IMR-90 (cell line): ENCODE measurements around the gene FBXL13.

ENCODE experiments used
- RFX5 ChIP-seq: IDR thresholded peaks from 2 replicates; pipeline ENCODE4 v1.8.0; 2012; ENCODE audit warnings: low read depth, mild to moderate bottlenecking, low read length, moderate library complexity
- SMC3 ChIP-seq: fragments of 150-350 bp; IDR thresholded peaks from 2 replicates; pipeline ENCODE4 v1.6.1; 2016; ENCODE audit warnings: low read depth, mild to moderate bottlenecking, antibody characterized with exemption, low read length, moderate library complexity
- TF ChIP-seq, protein P1 (sequence below): conservative IDR thresholded peaks from 2 replicates; pipeline ENCODE4 v1.5.1; 2012; ENCODE audit warnings: mild to moderate bottlenecking, low read depth, low read length, improper control_type of control experiment
- TF ChIP-seq, protein P2 (sequence below): fragments of 150-350 bp; IDR thresholded peaks from 2 replicates; pipeline ENCODE4 v1.6.1; 2017; ENCODE audit warnings: mild to moderate bottlenecking, antibody characterized with exemption, low read length, low read depth

DNA sequence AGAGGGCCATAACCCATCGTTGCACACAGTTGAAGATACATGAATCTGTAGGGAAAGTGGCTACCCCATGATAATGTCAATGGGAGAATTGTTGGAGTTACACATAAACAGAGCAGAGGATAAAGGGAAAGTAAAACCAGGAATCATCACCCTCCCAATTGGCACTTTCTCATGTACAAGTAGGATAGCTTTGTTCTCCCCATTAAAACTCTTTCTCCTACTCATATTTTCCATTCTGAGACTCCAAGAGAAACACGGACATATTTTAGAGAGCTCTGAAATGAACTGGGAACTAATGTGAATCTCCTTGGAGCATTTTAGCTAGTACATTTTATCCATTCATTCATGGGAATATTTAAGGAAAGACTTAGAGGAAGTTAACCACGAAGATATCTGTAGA lies 179.0 kb downstream of the FBXL13 start:
- TF ChIP-seq, protein P1, sequence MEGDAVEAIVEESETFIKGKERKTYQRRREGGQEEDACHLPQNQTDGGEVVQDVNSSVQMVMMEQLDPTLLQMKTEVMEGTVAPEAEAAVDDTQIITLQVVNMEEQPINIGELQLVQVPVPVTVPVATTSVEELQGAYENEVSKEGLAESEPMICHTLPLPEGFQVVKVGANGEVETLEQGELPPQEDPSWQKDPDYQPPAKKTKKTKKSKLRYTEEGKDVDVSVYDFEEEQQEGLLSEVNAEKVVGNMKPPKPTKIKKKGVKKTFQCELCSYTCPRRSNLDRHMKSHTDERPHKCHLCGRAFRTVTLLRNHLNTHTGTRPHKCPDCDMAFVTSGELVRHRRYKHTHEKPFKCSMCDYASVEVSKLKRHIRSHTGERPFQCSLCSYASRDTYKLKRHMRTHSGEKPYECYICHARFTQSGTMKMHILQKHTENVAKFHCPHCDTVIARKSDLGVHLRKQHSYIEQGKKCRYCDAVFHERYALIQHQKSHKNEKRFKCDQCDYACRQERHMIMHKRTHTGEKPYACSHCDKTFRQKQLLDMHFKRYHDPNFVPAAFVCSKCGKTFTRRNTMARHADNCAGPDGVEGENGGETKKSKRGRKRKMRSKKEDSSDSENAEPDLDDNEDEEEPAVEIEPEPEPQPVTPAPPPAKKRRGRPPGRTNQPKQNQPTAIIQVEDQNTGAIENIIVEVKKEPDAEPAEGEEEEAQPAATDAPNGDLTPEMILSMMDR: no peak
- TF ChIP-seq, protein P2, sequence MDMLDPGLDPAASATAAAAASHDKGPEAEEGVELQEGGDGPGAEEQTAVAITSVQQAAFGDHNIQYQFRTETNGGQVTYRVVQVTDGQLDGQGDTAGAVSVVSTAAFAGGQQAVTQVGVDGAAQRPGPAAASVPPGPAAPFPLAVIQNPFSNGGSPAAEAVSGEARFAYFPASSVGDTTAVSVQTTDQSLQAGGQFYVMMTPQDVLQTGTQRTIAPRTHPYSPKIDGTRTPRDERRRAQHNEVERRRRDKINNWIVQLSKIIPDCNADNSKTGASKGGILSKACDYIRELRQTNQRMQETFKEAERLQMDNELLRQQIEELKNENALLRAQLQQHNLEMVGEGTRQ: no peak
- TF ChIP-seq RFX5 (no peak), SMC3 (no peak)
